Aorta (tissue), 5 donors: Measurements from ENCODE around the gene LXN. TPM values are rescaled to one million over a fixed set of nuclear protein-coding genes. Genes with fewer than 3 reads are reported as not detected.

Source experiments
- ATAC-seq: fragments of 200-7000 bp; cut with Tn5 transposase; one replicate; pipeline ENCODE4 v1.9.1; 2022; ENCODE audit warnings: moderate library complexity; ENCODE audit not compliant: low FRiP score
- DNase-seq, 2 donors: peaks; one replicate each; pipeline ENCODE4 v3.0.0-alpha.2; 2020
- H3K27ac ChIP-seq, 2 donors: one replicate each; pipeline ENCODE4 v1.5.1; 2013; ENCODE audit warnings: low read length in 2 of 2, mild to moderate bottlenecking in 2 of 2, moderate library complexity in 2 of 2, control low read depth in 1 of 2, inconsistent platforms in 1 of 2, low read depth in 1 of 2
- H3K27me3 ChIP-seq, 2 donors: one replicate each; pipeline ENCODE4 v1.6.1; 2013; ENCODE audit warnings: control low read depth in 1 of 2, low read length in 1 of 2, mild to moderate bottlenecking in 1 of 2, moderate library complexity in 1 of 2; ENCODE audit not compliant: insufficient read depth in 2 of 2, control insufficient read depth in 1 of 2
- H3K36me3 ChIP-seq, 2 donors: one replicate each; pipeline ENCODE4 v1.6.1; 2013; ENCODE audit warnings: control low read depth in 1 of 2, low read length in 1 of 2, mild to moderate bottlenecking in 1 of 2; ENCODE audit not compliant: insufficient read depth in 2 of 2, control insufficient read depth in 1 of 2
- H3K4me1 ChIP-seq, 2 donors: one replicate each; pipeline ENCODE4 v1.6.1; 2013; ENCODE audit warnings: low read length in 2 of 2, control low read depth in 1 of 2, mild to moderate bottlenecking in 1 of 2, moderate library complexity in 1 of 2; ENCODE audit not compliant: insufficient read depth in 2 of 2, control insufficient read depth in 1 of 2
- H3K4me3 ChIP-seq, 2 donors: one replicate each; pipeline ENCODE4 v1.5.1; 2013; ENCODE audit warnings: low read length in 2 of 2, control low read depth in 1 of 2, mild to moderate bottlenecking in 1 of 2
- H3K9me3 ChIP-seq: one replicate; pipeline ENCODE4 v1.6.1; 2013; ENCODE audit warnings: mild to moderate bottlenecking, low read length; ENCODE audit not compliant: control insufficient read depth
- WGBS, 2 donors: extraction: QIAGEN DNeasy Blood & Tissue Kit; methylation state at CpG; one replicate each; pipeline ENCODE4 v1.1.7; 2013; 5-methylcytosine and 5-hydroxymethylcytosine counted together
- intact Hi-C, 2 donors: fragments of 100-400 bp; cut with DNase I; formaldehyde crosslinking; loops; one replicate each; pipeline versions ENCODE4 v1.14.2 to v1.15.0; 2022
- polyA plus RNA-seq, 2 donors: library from polyadenylated mRNA; stranded (reverse); fragments of 200-250 nt; gene quantifications; one replicate each; pipeline ENCODE4 v1.2.3, GENCODE V29; 2013
- total RNA-seq, 2 donors: library from RNA; stranded (reverse); fragmentation: NEBNext Ultra II Directional; extraction: Animal tissue kit (Norgen Biotek cat#: 25700); gene quantifications; one replicate each; pipeline ENCODE4 v1.2.1, GENCODE V29; 2021
- donor health status: healthy with polysubstance abuse.
- donor health status: Bipolar disorder and iron deficiency.
- donor health status: DM: no; HTN: no; CAD: no.
- donor health status: DM: no; HTN: no; CAD: no.
- donor health status: DM: yes; HTN: yes; CAD: no.

The LXN gene
- total and polyA plus RNA-seq, 4 donors = 14.1 to 78.1 (median 38.8) TPM

DNA sequence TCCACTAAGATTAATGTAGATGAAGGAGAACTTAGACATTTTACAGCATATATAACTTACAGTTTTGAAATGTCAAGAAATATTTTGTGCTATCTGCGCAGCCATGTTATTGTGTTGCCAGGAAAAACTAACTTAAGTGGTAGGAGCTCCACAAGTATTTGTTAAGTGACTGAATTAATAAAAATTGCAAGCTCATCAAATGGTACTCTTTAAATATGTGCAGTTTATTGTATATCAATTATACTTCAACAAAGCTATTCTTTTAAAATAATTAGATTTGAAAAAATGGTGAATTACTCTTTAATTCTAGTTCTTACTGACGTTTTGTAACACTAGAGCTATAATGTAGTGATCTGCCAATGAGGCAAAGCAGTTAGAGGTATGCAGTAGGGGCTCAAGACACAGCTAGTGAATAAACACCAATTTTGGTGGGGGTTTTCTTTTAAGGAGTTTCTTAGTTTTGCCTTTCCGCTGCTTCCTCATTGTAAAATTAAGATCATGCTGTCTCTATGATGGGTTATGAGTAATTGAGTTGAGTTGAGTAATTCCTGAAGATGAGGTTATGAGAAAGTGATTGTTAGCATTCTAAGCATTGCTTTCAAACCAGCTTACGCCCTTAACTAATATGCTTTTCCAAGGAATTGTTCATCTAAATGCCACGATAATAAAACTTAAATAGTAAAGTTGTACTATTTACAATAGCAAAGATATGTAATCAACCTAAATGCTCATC, 10.9 kb upstream of the LXN start:
- H3K27me3 ChIP-seq = no peaks in the 10 kb centered on the region
- peaks cover 0 to 3% of the 10 kb centered on the region in 2 donors for H3K36me3 ChIP-seq
- H3K4me1 ChIP-seq = peaks cover 0 to 2% of the 10 kb centered on the region in 2 donors
- H3K4me3 ChIP-seq = no peak overlapping the region
- no peak overlapping the region for H3K27ac ChIP-seq
- ATAC-seq = no peak
- intact Hi-C loops = no loop called here
- H3K9me3 ChIP-seq = no peaks in the 10 kb centered on the region
- WGBS, 2 donors = 93 to 94% methylated on average over 5 of the region's 5 CpGs
- DNase-seq = no peak

DNA sequence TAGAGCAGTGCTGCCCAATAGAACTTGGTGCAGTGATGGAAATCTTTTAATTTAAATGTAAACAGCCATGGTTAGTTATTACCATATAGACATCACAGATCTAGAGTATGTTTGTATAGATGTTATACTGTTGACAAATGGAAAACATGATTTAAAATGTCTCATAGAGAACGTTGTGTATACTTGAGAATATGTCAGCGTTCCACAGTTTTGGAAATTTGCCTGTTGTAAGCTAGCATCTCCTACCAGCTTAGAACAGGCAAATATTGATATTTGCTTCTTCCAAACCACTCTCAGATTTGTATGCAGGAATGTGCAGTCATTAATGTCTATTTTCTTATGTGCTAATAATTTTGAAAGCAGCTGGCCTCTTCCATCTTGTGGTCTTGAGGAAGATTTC, 8.4 kb upstream of the LXN start:
- Histone ChIP-seq H3K4me1 (peaks cover 0 to 2% of the 10 kb centered on the region in 2 donors), H3K9me3 (no peaks in the 10 kb centered on the region), H3K4me3 (no peak overlapping the region), H3K27ac (no peak overlapping the region), H3K27me3 (no peaks in the 10 kb centered on the region), H3K36me3 (peaks cover 0 to 3% of the 10 kb centered on the region in 2 donors)
- DNase-seq = no peak
- WGBS, 2 donors = 80 to 81% methylated on average over 2 of the region's 2 CpGs
- ATAC-seq = no peak
- intact Hi-C loops = no loop called here

DNA sequence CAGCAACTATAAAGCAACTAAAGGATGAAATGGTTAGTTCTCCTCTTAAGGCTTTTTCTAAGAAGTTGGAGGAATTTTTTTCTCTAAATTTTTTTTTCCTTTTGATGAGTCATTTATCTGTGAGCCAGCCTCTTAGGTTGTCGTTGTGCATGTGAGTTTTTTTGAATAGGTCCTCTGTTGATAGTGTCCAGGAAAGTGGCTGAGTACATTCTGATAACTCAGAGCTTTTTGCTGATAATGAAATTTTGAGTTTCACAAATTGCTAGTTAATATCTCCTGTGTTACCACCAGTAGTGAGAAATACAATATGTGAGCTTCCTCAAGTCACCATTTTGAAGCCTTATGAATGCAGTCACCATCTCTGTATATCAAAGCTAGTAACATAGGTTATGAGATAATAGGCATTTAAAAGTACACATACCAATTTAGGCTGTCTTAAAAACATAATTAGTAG, 7.1 kb upstream of the LXN start:
- Histone ChIP-seq H3K36me3 (peaks cover 0 to 3% of the 10 kb centered on the region in 2 donors), H3K27ac (no peak overlapping the region), H3K4me1 (peaks cover 0 to 2% of the 10 kb centered on the region in 2 donors), H3K27me3 (no peaks in the 10 kb centered on the region), H3K4me3 (no peak overlapping the region), H3K9me3 (no peaks in the 10 kb centered on the region)
- 19 to 23% methylated on average over 1 of the region's 1 CpG for WGBS, 2 donors
- ATAC-seq (no peak), DNase-seq (no peak)
- intact Hi-C loops = no loop called here

DNA sequence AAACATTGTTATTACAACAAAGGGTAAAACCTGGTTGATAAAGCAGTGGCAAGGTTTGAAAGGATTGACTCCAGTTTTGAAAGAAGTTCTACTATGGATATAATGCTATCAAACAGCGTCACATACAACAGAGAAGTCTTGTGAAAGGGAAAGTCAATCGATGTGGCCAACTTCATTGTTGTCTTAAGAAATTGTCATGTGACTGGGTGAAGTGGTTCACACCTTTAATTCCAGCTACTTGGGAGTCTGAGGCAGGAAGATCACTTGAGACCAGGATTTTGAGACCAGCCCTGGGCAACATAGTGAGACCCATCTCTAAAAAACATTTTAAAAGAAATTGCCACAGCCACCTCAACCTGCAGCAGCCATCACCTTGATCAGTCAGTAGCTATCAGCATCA, 6.2 kb upstream of the LXN start:
- Histone ChIP-seq H3K27ac (no peak overlapping the region), H3K9me3 (no peaks in the 10 kb centered on the region), H3K27me3 (no peaks in the 10 kb centered on the region), H3K4me3 (no peak overlapping the region), H3K4me1 (peaks cover 0 to 2% of the 10 kb centered on the region in 2 donors), H3K36me3 (no peaks in the 10 kb centered on the region)
- WGBS, 2 donors = 88 to 93% methylated on average over 2 of the region's 2 CpGs
- intact Hi-C loops = no loop called here
- ATAC-seq (no peak), DNase-seq (no peak)

DNA sequence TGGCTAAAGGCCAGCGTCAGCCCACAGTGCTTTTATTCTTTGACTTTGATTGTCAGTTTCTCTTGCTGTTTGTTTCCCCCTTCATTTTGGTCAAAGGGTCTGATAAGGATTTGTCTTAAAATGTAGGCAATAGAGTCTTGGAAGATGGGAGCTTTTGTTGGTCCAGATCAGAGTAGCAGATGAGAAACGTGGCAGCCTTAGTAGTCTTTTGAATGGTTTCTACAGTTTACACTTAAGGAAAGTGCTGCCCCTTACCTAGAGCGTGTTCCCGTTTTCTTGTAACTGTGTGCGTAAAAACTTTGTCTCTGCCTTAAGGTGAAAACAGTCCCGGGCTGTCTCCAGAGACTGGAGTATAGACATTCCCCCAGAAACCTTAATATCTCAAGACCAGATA, 630 bp downstream of the LXN start:
- Histone ChIP-seq H3K4me3 (no peak overlapping the region), H3K27me3 (no peaks in the 10 kb centered on the region), H3K36me3 (peaks cover 0 to 2% of the 10 kb centered on the region in 2 donors), H3K9me3 (no peaks in the 10 kb centered on the region), H3K4me1 (no peaks in the 10 kb centered on the region), H3K27ac (no peak overlapping the region)
- DNase-seq = no peak
- intact Hi-C loops = no loop called here
- ATAC-seq = no peak
- WGBS, 2 donors = 55% methylated on average over 6 of the region's 6 CpGs

DNA sequence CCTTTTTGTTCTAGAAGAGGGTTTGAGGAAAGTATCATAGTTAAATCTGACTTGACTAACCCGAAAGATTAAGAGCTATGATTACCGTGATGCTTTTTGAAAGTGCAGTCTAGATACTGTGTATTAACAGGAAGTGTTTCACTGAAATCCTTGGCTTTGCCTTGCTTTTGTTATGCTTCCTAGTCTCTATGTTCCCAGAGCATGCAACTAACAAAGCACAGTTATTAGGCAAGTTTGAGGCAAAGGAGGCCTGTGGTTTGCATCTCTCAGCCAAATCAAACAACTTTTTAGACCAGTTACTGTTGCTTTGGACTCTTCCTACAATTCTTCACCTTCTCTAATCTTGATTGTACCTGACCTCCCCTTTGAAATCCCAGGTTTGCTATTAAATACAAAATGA, 3.9 kb downstream of the LXN start:
- ATAC-seq (no peak), DNase-seq (no peak)
- no peaks in the 10 kb centered on the region for H3K27me3 ChIP-seq
- intact Hi-C loops = no loop called here
- H3K27ac ChIP-seq = no peak overlapping the region
- no peaks in the 10 kb centered on the region for H3K9me3 ChIP-seq
- 84 to 85% methylated on average over 2 of the region's 2 CpGs for WGBS, 2 donors
- no peaks in the 10 kb centered on the region for H3K4me1 ChIP-seq
- H3K36me3 ChIP-seq = peaks cover 4 to 5% of the 10 kb centered on the region in 2 donors
- H3K4me3 ChIP-seq = no peak overlapping the region

DNA sequence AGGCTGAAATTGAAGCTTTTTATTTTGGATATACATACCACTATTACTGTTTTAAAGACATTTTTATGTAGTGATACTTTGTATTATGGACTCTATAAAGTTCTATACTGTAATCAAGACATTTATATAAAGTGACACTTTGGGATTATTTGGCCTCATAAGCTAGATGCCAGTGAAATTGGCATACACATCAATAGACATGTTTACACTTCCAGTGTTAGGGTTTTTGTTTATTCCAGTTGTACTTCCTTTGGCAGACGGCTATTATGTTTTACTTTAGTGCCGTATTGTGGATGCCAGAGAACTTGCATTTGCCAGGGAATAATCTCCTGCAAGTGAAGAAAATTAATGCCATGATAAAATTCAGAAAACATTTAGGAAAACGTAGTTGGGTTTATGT, 6.0 kb downstream of the LXN start:
- Histone ChIP-seq H3K27me3 (no peaks in the 10 kb centered on the region), H3K4me3 (no peak overlapping the region), H3K9me3 (no peaks in the 10 kb centered on the region), H3K36me3 (peaks cover 4 to 5% of the 10 kb centered on the region in 2 donors), H3K27ac (no peak overlapping the region), H3K4me1 (no peaks in the 10 kb centered on the region)
- ATAC-seq = no peak
- intact Hi-C loops = no loop called here
- WGBS, 2 donors = 73 to 82% methylated on average over 3 of the region's 3 CpGs
- no peak for DNase-seq

DNA sequence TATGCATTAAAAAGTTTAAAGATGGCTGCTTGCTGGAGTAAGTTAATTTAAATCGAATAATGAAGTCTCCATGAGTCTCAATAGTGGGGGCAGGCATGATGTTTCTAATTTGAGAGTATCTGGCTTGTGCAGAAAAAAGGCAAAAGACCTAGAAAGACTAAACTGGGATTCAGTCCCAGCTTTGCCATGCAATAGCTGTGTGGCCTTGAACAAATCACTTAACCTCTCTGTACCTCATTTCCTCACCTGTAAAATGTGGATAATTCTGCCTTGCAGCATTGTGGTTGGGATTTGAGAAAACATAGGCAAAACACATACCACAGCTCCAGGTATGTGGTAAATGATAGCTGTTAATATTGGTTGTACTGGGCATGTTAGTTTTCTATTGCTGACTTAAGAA, 8.6 kb downstream of the LXN start:
- 93 to 100% methylated on average over 1 of the region's 1 CpG for WGBS, 2 donors
- Histone ChIP-seq H3K4me3 (no peak overlapping the region), H3K27ac (no peak overlapping the region), H3K27me3 (no peaks in the 10 kb centered on the region), H3K36me3 (peaks cover 5 to 6% of the 10 kb centered on the region in 2 donors), H3K9me3 (no peaks in the 10 kb centered on the region), H3K4me1 (no peaks in the 10 kb centered on the region)
- intact Hi-C loops = loop anchor here in 1 of 2 donors (5.0 kb wide), 1 partner anchor 128 kb away; no protein-coding TSS in a partner anchor
- DNase-seq (no peak), ATAC-seq (no peak)

DNA sequence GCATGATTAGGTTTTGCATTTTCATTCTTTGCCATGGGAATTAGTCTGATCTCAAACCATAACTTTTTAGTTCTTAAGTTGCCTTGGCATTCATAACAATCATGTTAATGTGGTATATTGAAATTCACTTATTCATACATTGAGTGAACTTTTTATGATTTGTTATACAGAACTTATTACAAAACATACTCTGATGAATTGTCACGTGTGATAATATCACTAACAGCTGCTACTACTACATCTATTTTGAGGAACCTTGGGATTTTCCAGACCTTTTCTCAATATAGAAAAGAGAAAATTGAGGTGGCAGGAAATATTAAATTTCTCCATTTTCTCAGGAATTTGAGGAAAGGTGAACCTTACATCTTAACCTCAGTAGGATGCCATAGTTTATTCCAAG, 9.2 kb downstream of the LXN start:
- no peak overlapping the region for H3K4me3 ChIP-seq
- H3K27ac ChIP-seq = no peak overlapping the region
- ATAC-seq = no peak
- peaks cover 5 to 6% of the 10 kb centered on the region in 2 donors for H3K36me3 ChIP-seq
- intact Hi-C loops = loop anchor here in 1 of 2 donors (5.0 kb wide), 1 partner anchor 129 kb away; no protein-coding TSS in a partner anchor
- H3K4me1 ChIP-seq = no peaks in the 10 kb centered on the region
- no peaks in the 10 kb centered on the region for H3K27me3 ChIP-seq
- no peaks in the 10 kb centered on the region for H3K9me3 ChIP-seq
- WGBS, 2 donors = 90 to 92% methylated on average over 1 of the region's 1 CpG
- no peak for DNase-seq
